PC-3 (cell line): ENCODE measurements around the gene PLSCR5.

Experiments used
- CTCF ChIP-seq: fragments of 300-600 bp; sonication (generic); conservative IDR thresholded peaks from 2 replicates; pipeline ENCODE4 v1.5.1; 2017; ENCODE audit warnings: antibody characterized with exemption, low read depth, mild to moderate bottlenecking, low read length
- EZH2 ChIP-seq: fragments of 300-600 bp; sonication (generic); IDR thresholded peaks from one replicate; pipeline ENCODE4 v1.6.1; 2017; ENCODE audit warnings: antibody characterized with exemption, mild to moderate bottlenecking, low read length; ENCODE audit not compliant: unreplicated experiment

- TF ChIP-seq CTCF, result no peak
- no peak for TF ChIP-seq EZH2
Observed at GRCh38 chr3:146605106-146605505, at the start of gene PLSCR5.
